ENCODE results near the gene LHB. TPM values are rescaled to one million over a fixed set of nuclear protein-coding genes. Genes with fewer than 3 reads are reported as not detected.

Gene LHB
- total and polyA plus RNA-seq, 2 of the 4 experiments (the other 2 are of a cell fraction), result not detected

- Histone ChIP-seq H3K23ac (ENCODE audit: low read depth, low read length) (peak overlapping the region; percentile 94), H3K79me1 (ENCODE audit: low read depth in 1 of 2, low read length in 2 of 2) (peaks cover 21 to 72% of the 10 kb centered on the region in 2 experiments), H3K4me3 (ENCODE audit: insufficient read depth, low read depth, low read length) (peak overlapping the region; percentile 78), H2AK5ac (ENCODE audit: low read depth, low read length) (peak overlapping the region; percentile 93), H3K18ac (ENCODE audit: low read depth, low read length) (no peak overlapping the region), H3K36me3 (ENCODE audit: control insufficient read depth, insufficient read depth, low read length) (peaks cover 21% of the 10 kb centered on the region), H3K9me3 (ENCODE audit: control insufficient read depth, insufficient read depth, low read length) (no peaks in the 10 kb centered on the region), H3K27ac (ENCODE audit: insufficient read depth, low read length) (peak overlapping the region; percentile 85), H4K91ac (ENCODE audit: insufficient read depth, low read depth, low read length) (peak overlapping the region; percentile 91), H3K27me3 (ENCODE audit: control insufficient read depth, insufficient read depth, low read length) (no peaks in the 10 kb centered on the region), H4K8ac (ENCODE audit: low read depth in 2 of 2, low read length in 2 of 2) (peak overlapping the region; percentile 48 to 70), H3K4ac (ENCODE audit: low read depth, low read length) (peak overlapping the region; percentile 93), H2AK9ac (replicated peaks; ENCODE audit: low read depth, low read length, poor library complexity) (peak overlapping the region; percentile 94), H4K5ac (ENCODE audit: low read depth, low read length) (peak overlapping the region; percentile 41; the same call in 1 of the 2 replicates), H4K20me1 (ENCODE audit: insufficient read depth, low read length) (peaks cover 22% of the 10 kb centered on the region), H3K4me1 (ENCODE audit: control insufficient read depth, insufficient read depth, low read length) (peaks cover 12% of the 10 kb centered on the region), H2BK15ac (ENCODE audit: low read depth, low read length) (0 out of 3 replicates have a peak overlapping the region, but pooled peaks have one; percentile 12), H2BK20ac (ENCODE audit: low read depth, low read length) (no peak overlapping the region), H3K9me1 (ENCODE audit: insufficient read depth, low read length) (0 out of 2 replicates have a peak, but pooled peaks cover 3% of the 10 kb centered on the region), H2AFZ (replicated peaks; ENCODE audit: low read length, poor library complexity) (peak overlapping the region; percentile 88), H3K56ac (ENCODE audit: extremely low read depth, insufficient read depth, low read length) (peak overlapping the region; percentile 63), H3K9ac (ENCODE audit: low read depth, low read length) (peak overlapping the region; percentile 92), H3K14ac (replicated peaks; ENCODE audit: low read depth, low read length) (peak overlapping the region; percentile 93), H2BK120ac (ENCODE audit: low read depth, low read length) (peak overlapping the region; percentile 45; the same call in 1 of the 2 replicates), H3K4me2 (ENCODE audit: low read depth, low read length) (peak overlapping the region; percentile 89), H2BK5ac (ENCODE audit: low read depth, low read length, poor library complexity, severe bottlenecking) (peak overlapping the region; percentile 77)
- intact Hi-C loops (cut with micrococcal nuclease), result loop anchor here (5.0 to 10.0 kb wide), 3 partner anchors 65 to 213 kb away; partner anchors contain the start of genes CGB7 and KCNA7
- ATAC-seq (ENCODE audit: low read depth), result peak; percentile 67
- peak; percentile 61; the same call in 1 of the 2 replicates for TF ChIP-seq MAZ (IDR thresholded peaks at IDR 0.05; ENCODE audit: borderline replicate concordance, low read depth, low read length)
- TF ChIP-seq CEBPB (IDR thresholded peaks at IDR 0.05; ENCODE audit: low read depth, low read length), result no peak
- no peak for TF ChIP-seq FOS (IDR thresholded peaks at IDR 0.05; ENCODE audit: low read depth, low read length)
- TF ChIP-seq MXI1 (IDR thresholded peaks at IDR 0.05; ENCODE audit: borderline replicate concordance, low read depth, low read length), result peak; percentile 64; the same call in 1 of the 2 replicates
- peak; percentile 64; the same call in 1 of the 2 replicates for TF ChIP-seq POLR2A (IDR thresholded peaks at IDR 0.05; ENCODE audit: low read depth, low read length)
- no peak for TF ChIP-seq CTCF (conservative IDR thresholded peaks at IDR 0.05; ENCODE audit: low read depth, low read length)
- no peak for TF ChIP-seq SMC3 (IDR thresholded peaks at IDR 0.05; ENCODE audit: low read depth, low read length)
- TF ChIP-seq, protein P1, sequence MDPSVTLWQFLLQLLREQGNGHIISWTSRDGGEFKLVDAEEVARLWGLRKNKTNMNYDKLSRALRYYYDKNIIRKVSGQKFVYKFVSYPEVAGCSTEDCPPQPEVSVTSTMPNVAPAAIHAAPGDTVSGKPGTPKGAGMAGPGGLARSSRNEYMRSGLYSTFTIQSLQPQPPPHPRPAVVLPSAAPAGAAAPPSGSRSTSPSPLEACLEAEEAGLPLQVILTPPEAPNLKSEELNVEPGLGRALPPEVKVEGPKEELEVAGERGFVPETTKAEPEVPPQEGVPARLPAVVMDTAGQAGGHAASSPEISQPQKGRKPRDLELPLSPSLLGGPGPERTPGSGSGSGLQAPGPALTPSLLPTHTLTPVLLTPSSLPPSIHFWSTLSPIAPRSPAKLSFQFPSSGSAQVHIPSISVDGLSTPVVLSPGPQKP (IDR thresholded peaks at IDR 0.05; ENCODE audit: borderline replicate concordance, low read depth, low read length), result no peak
- BruUV-seq (replicated peaks), result no TSS peak
- dilution Hi-C loops (cut with HindIII; ENCODE audit: low sequenced_read_pairs, unreplicated experiment), result no loop called here
- peak; percentile 83 for DNase-seq
- CTCF ChIA-PET, result interaction anchor here (0.6 to 1.9 kb wide), 3 partner anchors 13 to 156 kb away, joined by 3 to 5 read pairs (median 5); partner anchors contain the start of gene HSD17B14
- 0% methylated on average over 4 of the region's 8 CpGs; no CpG with 5 or more reads in 1 of the 2 experiments for whole genome bisulfite sequencing, 2 experiments (ENCODE audit: extremely low coverage in 2 of 2, insufficient read length in 1 of 2)
- in situ Hi-C loops (cut with MboI; ENCODE audit: low sequenced_read_pairs), result no loop called here
- POLR2A ChIA-PET (ENCODE audit: unreplicated experiment), result interaction anchor here (0.6 to 1.1 kb wide), 2 partner anchors 25 to 136 kb away, joined by 3 to 8 read pairs; no protein-coding TSS in a partner anchor
These were observed 24.9 kb downstream of the LHB start for GRCh38 chr19:48991873-48992580.

All from IMR-90 (cell line).